ENCODE measurements around the gene NIPBL.
"Not testable (repeated sequence)": the region's sequence is repeated elsewhere in the genome, so short reads cannot be mapped to it uniquely, and the experiment has no call there.

The NIPBL gene

DNA sequence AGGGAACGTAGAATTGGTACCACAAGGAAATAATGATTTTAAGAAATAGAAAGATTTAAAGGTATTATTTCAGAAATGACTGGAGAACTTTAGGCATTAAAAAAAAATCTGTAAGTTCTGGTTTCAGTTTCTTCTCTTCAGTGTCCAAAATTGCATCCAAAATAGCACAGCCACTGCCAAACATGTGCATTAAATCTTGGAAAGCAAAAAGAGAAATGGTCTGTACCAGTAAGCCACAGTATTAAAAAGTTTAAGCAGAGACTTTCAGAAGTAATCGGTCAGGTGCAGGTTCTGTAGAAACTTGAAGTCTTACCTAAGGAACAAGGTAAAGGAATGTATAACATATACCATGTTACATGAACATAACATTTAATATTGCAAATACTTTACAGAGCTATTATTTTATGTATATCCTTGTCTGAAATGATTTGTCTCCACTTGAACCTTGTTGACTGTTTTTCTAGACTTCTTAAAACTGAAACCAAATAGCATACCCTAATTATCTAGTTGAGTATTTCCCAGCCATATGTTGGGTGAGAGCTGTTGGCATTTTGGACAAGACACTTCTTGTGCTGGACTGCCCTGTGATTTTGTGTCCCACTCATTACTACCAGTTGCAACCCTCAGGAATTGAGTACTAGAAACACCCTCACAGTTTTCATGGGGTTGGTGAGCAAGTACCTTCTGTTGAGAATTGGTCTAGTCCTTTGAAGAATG, 32.1 kb downstream of the NIPBL start:
- no peak for DNase-seq

DNA sequence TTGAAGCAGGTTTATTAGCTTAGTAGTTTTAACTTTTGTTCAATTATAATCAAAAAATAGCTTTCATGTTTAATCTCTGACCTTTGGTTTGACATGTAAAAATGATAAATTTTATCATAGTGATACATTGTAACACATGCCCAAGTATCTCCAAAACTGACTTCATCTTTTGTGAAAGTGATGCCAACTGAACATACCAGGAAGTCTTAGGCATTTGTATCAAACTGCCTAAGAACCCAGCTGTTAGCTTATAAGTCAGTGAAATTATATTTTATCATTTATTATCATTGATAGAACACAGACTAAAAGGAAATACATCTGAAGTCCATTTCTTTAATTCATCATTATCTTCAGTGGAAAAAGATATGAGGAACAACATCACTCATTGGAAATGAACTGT, 39.1 kb downstream of the NIPBL start:
- DNase-seq = no peak

DNA sequence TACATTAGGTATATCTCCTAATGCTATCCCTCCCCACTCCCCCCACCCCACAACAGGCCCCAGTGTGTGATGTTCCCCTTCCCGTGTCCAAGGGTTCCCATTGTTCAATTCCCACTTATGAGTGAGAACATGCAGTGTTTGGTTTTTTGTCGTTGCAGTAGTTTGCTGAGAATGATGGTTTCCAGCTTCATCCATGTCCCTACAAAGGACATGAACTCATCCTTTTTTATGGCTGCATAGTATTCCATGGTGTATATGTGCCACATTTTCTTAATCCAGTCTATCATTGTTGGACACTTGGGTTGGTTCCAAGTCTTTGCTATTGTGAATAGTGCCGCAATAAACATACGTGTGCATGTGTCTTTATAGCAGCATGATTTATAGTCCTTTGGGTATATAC, 40.0 kb downstream of the NIPBL start:
- DNase-seq = not testable (repeated sequence)

DNA sequence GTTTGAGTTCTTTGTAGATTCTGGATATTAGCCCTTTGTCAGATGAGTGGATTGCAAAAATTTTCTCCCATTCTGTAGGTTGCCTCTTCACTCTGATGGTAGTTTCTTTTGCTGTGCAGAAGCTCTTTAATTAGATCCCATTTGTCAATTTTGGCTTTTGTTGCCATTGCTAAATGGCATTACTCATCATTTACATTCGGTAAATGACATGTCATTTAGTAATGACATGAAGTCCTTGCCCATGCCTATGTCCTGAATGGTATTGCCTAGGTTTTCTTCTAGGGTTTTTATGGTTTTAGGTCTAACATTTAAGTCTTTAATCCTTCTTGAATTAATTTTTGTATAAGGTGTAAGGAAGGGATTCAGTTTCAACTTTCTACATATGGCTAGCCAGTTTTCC, 40.8 kb downstream of the NIPBL start:
- DNase-seq = not testable (repeated sequence)

DNA sequence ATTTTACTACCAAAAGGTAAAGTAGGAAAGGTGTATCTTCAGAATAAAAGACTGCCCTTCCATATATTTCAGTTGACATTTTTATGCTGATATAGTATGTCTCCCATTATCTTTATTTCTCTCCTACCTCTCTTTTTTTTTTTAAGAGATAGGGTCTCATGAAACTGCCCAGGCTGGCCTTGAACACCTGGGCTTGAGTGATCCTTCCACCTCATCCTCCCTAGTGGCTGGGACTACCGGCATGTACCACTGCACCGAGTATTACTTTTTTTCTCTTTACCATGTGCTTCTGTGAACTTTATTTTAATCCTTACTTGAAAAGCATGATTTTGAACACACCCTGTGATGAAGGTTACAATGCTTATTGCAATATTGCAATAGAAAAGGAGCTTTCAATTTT, 42.7 kb downstream of the NIPBL start:
- DNase-seq = no peak

DNA sequence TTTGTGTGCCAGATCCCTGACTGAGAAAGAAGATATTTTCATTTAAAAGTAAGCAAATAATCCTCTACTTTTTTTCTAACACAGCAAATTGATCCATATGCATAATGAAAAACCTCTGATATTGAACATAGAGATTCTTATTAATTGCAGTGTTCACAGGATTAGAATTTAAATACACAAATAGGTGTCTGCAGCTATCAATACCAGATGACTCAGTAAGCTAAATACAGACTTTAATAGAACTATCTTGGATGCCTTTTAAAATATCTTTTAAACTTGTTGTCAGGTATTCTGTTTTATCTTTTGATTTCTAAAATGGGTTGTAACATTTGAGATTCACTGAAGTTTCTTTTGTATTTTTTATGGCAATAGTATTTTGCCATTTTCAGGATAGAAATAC, 43.1 kb downstream of the NIPBL start:
- DNase-seq = no peak

DNA sequence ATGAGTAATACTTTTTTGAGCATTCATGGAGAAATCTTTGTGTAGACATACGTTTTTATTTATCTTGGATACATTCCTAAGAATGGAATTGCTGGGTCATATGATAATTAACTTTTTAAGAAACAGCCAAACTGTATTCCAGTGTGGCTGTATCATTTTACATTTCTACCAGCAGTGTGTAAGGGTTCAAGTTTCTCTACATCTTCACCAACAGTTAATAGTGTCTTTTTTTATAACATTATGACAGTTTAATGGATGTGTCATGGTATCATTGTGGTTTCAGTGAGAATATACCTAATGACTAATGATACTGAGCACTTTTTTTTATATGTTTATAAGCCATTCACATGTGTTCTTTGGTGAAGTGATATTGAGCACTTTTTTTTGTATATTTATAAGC, 52.4 kb downstream of the NIPBL start:
- DNase-seq = no peak

DNA sequence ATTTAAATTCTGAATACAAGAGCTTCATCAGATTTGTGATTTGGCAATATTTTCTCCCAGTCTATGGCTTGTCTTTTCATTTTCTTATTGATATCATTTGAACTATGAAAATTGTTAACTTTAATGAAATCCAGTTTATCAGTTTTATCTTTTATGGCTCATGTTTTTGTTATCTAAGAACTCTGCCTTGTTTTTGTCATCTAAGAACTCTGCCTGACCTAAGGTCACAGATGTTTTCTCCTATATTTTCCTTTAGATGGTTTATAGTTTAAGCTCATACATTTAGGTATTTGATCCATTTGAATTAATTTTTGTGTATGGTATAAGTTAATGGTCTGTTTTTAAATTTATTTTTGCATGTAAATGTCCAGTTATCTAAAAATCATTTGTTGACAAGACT, 52.9 kb downstream of the NIPBL start:
- DNase-seq = no peak

DNA sequence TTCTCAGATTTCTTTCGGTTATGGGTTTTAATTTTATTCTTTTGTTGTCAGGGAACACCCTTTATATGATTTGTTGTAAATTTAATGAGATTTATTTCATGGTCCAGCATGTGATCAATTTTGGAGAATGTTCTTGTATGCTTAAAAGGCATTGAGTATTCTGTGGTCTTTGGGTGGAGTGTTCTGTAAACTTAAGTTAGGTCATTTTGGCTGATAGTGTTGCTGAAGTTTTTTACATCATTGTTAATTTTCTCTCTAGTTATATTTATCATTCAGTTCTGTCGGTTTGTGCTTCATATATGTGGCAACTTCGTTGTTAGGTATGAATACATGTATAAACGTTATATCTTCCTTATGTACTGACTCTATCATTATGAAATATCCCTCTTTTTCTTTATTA, 55.5 kb downstream of the NIPBL start:
- no peak for DNase-seq

DNA sequence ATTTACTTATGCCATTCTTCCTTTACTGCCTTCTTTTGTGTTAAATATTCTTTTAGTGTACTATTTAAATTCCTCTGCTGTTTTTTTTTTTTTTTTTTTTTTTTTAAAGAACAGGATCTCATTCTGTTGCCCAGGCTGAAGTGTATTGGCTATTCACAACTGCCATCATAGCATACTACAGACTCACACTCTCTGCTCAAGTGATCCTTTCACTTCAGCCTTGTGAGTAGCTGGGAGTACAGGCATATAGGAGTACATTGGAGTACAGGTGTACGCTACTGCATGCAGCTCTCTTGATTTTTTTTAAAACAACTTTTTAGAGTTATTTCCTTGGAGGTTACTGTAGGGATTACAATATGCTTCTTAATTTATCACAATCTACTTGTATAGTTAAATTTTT, 56.1 kb downstream of the NIPBL start:
- DNase-seq = no peak

DNA sequence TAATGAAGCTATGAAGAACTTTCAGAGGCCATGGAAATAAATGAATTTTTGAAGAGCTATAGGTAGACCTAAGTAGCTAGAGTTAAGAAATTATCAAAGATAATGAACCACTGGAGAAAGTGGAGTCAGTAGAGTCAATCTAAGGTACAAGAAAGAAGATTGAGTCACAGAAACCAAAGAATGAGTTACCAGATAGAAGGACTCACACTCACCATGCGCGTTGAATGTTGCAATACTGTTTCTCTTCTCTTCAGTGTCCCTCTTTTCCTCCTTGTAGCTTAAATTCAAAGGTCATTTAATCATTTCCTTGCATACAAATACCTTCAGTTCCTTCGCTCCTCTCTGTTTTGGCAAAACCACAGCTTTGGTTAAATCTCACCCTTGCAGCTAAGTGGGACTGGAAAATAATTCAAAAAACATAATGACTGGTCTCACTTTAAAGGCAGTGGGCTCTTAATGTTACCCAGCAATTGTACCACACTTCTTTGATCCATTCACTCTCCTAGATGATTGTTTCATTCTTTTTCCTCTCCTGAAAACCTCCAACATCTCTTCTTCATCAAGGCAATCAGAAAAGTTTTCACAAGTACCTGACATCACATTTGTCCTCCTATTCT, 58.3 kb downstream of the NIPBL start:
- DNase-seq = no peak

DNA sequence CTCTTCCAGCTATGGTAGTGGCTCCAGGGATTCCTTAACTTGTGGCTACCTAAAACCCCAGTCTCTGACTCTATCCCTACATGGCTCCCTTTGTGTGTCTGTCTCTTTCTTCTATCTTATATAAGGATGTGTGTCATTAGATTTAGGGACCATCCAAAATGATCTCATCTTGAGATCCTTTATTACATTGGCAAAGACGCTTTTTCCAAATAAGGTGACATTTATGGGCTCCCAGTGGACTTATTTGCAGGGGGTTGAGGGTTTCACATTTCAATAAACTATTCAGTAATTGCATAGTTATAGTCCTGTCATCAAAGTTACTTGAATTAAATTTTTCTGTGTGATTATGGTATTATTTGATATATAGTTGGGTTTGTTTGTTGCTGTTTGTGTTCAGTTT, 59.2 kb downstream of the NIPBL start:
- no peak for DNase-seq

DNA sequence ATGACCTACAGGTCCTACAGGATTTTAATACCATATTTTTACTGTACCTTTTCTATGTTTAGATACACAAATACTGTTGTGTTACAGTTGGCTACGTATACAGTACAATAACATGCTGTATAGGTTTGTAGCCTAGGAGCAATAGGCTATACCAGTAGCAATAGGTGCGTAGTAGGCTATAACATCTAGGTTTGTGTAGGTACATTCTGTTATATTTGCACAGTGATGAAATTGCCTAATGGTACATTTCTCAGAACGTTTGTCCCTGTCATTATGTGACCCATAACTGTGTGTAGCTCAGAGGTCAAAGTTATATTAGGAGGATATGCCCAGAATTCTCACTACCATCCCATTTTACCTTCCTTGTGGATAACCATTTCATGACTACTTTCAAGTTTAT, 59.7 kb downstream of the NIPBL start:
- DNase-seq = no peak

DNA sequence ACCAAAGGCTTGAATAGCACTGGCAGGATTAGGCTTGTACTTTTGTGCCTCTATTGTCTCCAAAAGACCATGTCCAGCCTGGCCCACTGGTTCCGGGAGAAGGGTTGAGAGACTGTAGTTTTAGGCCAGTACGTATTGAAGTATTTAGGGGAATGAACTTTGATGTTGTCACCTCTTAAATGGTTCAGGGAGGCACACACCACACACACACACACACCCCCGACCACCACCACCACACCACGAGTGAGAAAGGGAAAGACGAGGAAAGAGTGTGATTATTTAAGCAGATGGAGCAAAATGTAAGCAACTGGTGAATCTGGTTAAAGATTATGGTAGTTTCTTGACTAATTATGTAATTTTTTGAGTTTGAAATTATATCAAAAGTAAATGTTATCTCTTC, 61.6 kb downstream of the NIPBL start:
- no peak for DNase-seq

DNA sequence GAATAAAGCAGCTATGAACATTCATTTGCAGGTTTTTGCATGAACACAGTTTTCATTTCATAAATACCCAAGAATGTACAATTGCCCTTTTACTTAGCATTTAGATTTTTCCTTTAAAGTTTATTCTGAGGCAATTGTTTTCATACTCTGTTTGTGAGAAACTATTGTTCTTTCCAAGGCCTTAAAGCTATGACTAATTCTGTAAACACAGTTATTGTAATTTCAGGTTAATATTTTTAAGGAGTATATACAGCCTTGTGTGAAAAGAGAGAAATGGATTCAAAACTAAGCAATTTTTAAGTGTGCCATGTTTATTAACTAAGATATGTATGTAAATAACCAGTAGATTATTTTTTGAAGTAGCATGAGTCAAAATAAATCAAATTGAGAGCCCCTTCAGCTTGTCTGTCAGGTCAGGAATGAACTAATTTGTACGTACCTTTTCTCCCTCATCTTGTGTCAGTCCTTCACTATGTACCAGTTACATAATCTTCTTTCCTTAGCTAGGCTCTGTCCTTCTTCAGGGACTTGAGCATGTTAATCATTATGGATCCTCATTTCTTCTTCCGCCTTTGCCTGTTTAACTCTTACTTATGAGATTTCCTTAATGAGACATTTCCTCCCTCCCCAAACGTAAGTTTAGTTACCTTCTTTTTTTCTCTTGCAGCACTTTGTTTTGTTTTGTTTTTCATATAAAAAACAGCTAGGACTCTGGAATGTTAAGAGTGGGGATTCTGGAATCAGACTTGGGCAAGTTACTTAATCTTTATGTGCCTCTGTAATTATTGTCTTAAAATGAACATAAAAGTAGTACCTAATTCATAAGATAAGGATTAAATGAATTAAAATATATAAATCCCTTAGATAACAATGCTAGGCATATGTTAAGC, 63.6 kb downstream of the NIPBL start:
- DNase-seq = no peak

DNA sequence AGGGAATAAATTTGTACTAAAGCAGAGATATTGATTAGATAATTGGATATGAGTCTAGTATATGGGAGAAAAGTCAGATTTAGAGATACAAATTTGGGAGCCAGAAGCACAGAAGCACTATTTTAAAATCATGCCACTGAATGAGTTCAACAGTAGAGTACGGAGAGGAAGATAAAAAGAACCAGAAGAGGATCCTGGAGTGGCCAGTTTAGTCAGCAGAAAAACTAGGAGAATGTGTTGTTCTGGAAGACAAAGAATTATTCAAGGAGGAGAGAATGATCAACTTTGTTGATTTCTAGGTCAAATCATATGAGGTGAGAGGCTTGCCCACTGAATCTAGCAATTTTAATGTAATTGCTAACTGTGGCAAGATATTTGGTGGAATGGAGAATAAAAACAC, 67.0 kb downstream of the NIPBL start:
- no peak for DNase-seq

DNA sequence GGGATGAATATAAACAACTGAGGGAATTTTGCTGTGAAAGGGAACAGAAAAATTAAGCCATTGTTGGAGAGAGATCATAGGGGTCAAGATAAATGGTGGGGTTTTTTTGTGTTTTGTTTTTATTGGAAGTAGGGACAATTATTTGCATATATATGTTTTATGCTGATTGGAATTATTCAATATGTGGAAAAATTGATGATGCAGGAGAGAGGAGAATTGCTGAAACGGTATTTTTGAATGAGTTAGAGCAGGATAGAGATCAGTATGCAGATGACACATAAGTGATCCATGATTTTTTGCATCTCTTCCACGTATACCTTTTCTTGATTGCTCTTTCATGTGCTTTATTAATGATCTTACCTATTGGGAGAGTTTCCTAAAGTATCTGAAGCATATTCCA, 67.5 kb downstream of the NIPBL start:
- DNase-seq = no peak

DNA sequence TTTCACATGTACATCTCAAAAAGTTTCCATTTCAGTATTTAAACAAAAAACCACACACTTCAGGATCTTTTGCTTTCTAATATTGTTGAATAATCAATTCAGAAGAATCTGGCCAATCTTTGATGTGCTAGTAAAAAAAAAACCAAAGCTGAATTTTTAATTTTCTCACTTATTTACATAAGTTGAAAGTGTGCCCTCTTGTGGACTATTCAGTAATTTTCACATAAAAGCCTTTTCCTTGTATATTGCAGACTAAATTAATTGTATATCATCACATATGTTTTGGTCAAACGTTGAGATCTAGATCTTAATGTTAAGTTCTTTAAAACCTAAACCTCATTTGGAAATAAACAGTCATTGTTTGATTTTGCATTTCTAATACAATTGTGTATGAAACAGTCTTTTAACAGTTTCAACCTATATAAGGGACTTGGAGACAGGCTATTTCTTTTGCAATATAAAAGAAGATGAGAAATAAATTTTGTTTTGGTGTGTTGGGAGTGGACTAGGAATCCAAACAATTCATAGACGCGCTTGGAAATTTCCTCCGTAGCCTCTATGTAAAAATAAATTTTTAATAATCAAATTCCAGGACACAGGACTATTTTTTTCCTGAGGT, 68.1 kb downstream of the NIPBL start:
- DNase-seq = no peak

DNA sequence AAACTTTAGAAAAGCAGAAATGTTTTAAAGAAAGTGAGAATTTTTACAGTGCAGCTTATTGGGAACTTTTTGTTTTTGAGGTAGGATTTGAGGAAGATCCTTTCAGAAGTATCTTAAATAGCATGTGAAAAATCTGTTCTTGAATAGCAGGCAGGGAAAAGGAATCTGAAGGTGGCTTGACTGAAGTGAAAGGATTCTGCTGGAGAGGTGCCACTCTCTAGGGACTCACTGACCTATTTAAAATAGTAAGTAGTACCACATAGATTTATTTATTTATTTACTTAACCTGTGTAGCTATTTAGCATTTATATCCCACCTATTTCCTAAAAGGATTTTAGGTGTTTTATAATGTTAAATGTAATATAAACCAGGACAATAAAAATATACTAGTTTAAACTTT, 69.1 kb downstream of the NIPBL start:
- no peak for DNase-seq

DNA sequence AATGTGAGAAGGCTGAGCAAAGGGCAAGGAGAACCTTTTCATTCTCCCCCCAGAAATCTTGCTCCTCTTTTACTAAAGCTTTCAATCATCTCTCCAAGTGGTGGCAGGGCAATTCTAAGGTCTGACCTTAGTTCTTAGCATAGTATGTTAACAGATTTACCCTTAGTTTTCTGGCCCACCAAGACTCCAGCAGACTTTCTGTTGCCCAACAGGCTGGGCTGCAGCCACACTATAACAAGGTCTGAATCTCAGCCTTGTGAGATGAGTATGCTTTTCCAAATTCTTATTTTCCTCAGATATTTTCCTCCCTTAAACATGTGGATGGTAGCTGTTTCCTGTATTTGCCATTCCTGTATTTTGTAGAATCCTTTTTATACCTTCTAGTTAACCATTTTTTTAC, 69.5 kb downstream of the NIPBL start:
- DNase-seq = no peak

DNA sequence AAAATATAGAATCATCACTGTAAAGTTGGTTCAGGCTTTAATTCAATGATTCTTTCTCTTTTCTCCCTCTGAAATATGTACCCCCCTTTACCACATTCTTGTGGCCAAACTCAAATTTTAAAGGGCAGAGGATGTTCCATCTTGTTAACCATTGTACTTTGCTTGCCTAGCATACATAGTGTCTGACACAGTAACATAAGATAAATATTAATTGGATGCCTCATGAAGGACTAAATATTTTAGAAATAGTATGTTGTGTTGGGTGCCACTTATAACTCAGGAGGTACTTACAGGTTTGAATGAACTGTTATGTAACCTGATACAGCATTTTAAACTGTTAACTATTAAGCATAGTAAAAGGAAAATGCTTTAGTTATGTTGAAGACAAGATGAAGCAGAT, 71.5 kb downstream of the NIPBL start:
- DNase-seq = no peak

DNA sequence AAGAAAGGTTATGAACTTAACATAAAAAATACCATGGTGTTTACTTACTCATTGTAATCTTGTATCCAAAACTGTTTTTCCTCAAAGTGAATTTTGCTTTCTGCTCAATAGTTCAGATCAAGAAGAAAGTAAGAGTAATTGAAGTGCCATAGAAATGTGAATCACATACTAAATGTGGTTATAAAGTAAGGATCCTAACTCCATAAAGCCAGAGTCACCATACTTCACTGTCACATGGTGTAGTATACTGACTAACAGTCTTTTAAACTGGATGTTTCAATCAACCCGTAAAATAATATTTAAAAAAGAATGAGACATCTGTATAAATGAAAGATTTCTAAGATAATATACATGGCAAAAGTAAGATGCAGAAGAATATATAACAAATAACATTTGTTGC, 72.1 kb downstream of the NIPBL start:
- no peak for DNase-seq

DNA sequence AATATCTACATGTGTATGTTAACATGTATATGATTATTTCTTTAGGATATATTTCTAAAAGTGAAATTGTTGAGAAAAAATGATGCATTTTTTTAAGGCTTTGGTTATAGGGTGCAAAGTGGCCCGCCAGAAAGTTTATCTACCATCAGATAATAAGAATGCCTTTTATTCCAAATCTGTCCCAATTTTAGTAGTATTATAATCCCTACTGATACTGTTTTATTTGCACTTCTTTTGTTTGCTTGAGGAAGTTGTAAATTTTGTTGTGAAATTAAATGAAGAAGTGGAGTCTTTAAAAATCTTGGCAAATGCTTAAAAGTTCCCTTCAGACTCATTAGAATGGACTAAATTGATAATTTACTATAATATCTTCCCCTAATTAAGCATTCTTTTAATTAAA, 73.0 kb downstream of the NIPBL start:
- no peak for DNase-seq
